DND-41 (cell line): ENCODE measurements around the gene VWA2.

Source experiments
- ATAC-seq: fragments of 200-7000 bp; cut with Tn5 transposase; 3 replicates; pipeline ENCODE4 v1.9.1; 2021; ENCODE audit warnings: low read depth; ENCODE audit not compliant: insufficient read depth
- DNase-seq: peaks from one replicate; pipeline ENCODE4 v3.0.0-alpha.2; 2020
- H2AFZ ChIP-seq: 2 replicates; pipeline ENCODE4 v1.6.0; 2012; ENCODE audit warnings: low read depth, low read length
- H3K27ac ChIP-seq: 2 replicates; pipeline ENCODE4 v1.5.1; 2012; ENCODE audit warnings: low read length, inconsistent platforms
- H3K27me3 ChIP-seq: fragments of 200-600 bp; sonication (generic); 2 replicates; pipeline ENCODE4 v1.6.0; 2012; ENCODE audit warnings: low read length, mild to moderate bottlenecking, inconsistent platforms; ENCODE audit not compliant: insufficient read depth, poor library complexity
- H3K36me3 ChIP-seq: 2 replicates; pipeline ENCODE4 v1.5.1; 2012; ENCODE audit warnings: low read length, inconsistent platforms; ENCODE audit not compliant: insufficient read depth
- H3K4me1 ChIP-seq: 2 replicates; pipeline ENCODE4 v1.5.1; 2012; ENCODE audit warnings: mild to moderate bottlenecking, low read length; ENCODE audit not compliant: insufficient read depth
- H3K4me2 ChIP-seq: 2 replicates; pipeline ENCODE4 v1.6.0; 2012; ENCODE audit warnings: mild to moderate bottlenecking, moderate library complexity, low read length, inconsistent platforms; ENCODE audit not compliant: insufficient read depth
- H3K4me3 ChIP-seq, 2 experiments: fragments of 200-600 bp in 1 of 2; shearing (Covaris generic) in 1 of 2; 2 replicates each; pipeline ENCODE4 v1.5.1; 2012 to 2016; ENCODE audit warnings: inconsistent platforms in 2 of 2, low read length in 2 of 2, mild to moderate bottlenecking in 2 of 2, low read depth in 1 of 2, moderate library complexity in 1 of 2
- H3K79me2 ChIP-seq: 2 replicates; pipeline ENCODE4 v1.6.0; 2012; ENCODE audit warnings: low read length, inconsistent platforms; ENCODE audit not compliant: insufficient read depth
- H3K9ac ChIP-seq: 2 replicates; pipeline ENCODE4 v1.6.0; 2012; ENCODE audit warnings: low read depth, mild to moderate bottlenecking, inconsistent platforms, low read length, moderate library complexity
- H3K9me3 ChIP-seq: 2 replicates; pipeline ENCODE4 v1.5.1; 2012; ENCODE audit warnings: low read length, moderate library complexity, mild to moderate bottlenecking, inconsistent platforms; ENCODE audit not compliant: insufficient read depth, severe bottlenecking
- H4K20me1 ChIP-seq: 2 replicates; pipeline ENCODE4 v1.6.0; 2012; ENCODE audit warnings: low read length; ENCODE audit not compliant: insufficient read depth
- CTCF ChIP-seq: IDR thresholded peaks from 2 replicates; pipeline ENCODE4 v1.5.1; 2012; ENCODE audit warnings: borderline replicate concordance, low read length, moderate library complexity, mild to moderate bottlenecking; ENCODE audit not compliant: poor library complexity, severe bottlenecking; ENCODE audit errors: extremely low read depth
- EZH2 ChIP-seq: IDR thresholded peaks from 3 replicates; pipeline ENCODE4 v1.6.1; 2012; ENCODE audit warnings: borderline replicate concordance, low read depth, mild to moderate bottlenecking, moderate library complexity, low read length, inconsistent platforms; ENCODE audit not compliant: severe bottlenecking

VWA2 gene

GRCh38 chr10:114286921-114287320 is 47.9 kb downstream of the VWA2 start:
- Histone ChIP-seq H3K4me3 (no peak overlapping the region), H3K27me3 (peaks cover 2% of the 10 kb centered on the region), H3K79me2 (no peaks in the 10 kb centered on the region), H2AFZ (no peak overlapping the region), H3K27ac (no peak overlapping the region), H3K9ac (no peak overlapping the region), H3K9me3 (no peaks in the 10 kb centered on the region), H4K20me1 (peaks cover 3% of the 10 kb centered on the region; the same call in 1 of the 2 replicates), H3K36me3 (no peaks in the 10 kb centered on the region), H3K4me1 (no peaks in the 10 kb centered on the region), H3K4me2 (no peak overlapping the region)
- DNase-seq, result no peak
- no peak for TF ChIP-seq EZH2
- no peak for TF ChIP-seq CTCF
- no peak for ATAC-seq

- Histone ChIP-seq H3K27ac (no peak overlapping the region), H3K4me2 (no peak overlapping the region), H2AFZ (no peak overlapping the region), H3K79me2 (no peaks in the 10 kb centered on the region), H3K36me3 (no peaks in the 10 kb centered on the region), H3K27me3 (no peaks in the 10 kb centered on the region), H3K4me1 (no peaks in the 10 kb centered on the region), H4K20me1 (peaks cover 3% of the 10 kb centered on the region; the same call in 1 of the 2 replicates), H3K4me3 (no peak overlapping the region), H3K9me3 (no peaks in the 10 kb centered on the region), H3K9ac (no peak overlapping the region)
- TF ChIP-seq EZH2 (no peak), CTCF (no peak)
- ATAC-seq, result no peak
- DNase-seq, result no peak
These were observed 49.5 kb downstream of the VWA2 start for GRCh38 chr10:114288424-114289095.

- Histone ChIP-seq H2AFZ (no peak overlapping the region), H3K27ac (no peak overlapping the region), H3K36me3 (no peaks in the 10 kb centered on the region), H3K79me2 (no peaks in the 10 kb centered on the region), H4K20me1 (peaks cover 3% of the 10 kb centered on the region; the same call in 1 of the 2 replicates), H3K4me2 (no peak overlapping the region), H3K4me1 (no peaks in the 10 kb centered on the region), H3K9me3 (no peaks in the 10 kb centered on the region), H3K9ac (no peak overlapping the region), H3K4me3 (no peak overlapping the region), H3K27me3 (no peaks in the 10 kb centered on the region)
- DNase-seq (no peak), ATAC-seq (no peak)
- TF ChIP-seq CTCF (no peak), EZH2 (no peak)
These were observed 50.0 kb downstream of the VWA2 start for GRCh38 chr10:114289096-114289436.
